Left forelimb (tissue), 1 donor: ENCODE data around the gene RPS6KA1.
"Not testable (repeated sequence)": the region's sequence is repeated elsewhere in the genome, so short reads cannot be mapped to it uniquely, and the experiment has no call there.

Experiments
- DNase-seq: peaks from one replicate; pipeline ENCODE4 v3.0.0-alpha.2; 2018; ENCODE audit warnings: low spot score

Gene RPS6KA1

DNA sequence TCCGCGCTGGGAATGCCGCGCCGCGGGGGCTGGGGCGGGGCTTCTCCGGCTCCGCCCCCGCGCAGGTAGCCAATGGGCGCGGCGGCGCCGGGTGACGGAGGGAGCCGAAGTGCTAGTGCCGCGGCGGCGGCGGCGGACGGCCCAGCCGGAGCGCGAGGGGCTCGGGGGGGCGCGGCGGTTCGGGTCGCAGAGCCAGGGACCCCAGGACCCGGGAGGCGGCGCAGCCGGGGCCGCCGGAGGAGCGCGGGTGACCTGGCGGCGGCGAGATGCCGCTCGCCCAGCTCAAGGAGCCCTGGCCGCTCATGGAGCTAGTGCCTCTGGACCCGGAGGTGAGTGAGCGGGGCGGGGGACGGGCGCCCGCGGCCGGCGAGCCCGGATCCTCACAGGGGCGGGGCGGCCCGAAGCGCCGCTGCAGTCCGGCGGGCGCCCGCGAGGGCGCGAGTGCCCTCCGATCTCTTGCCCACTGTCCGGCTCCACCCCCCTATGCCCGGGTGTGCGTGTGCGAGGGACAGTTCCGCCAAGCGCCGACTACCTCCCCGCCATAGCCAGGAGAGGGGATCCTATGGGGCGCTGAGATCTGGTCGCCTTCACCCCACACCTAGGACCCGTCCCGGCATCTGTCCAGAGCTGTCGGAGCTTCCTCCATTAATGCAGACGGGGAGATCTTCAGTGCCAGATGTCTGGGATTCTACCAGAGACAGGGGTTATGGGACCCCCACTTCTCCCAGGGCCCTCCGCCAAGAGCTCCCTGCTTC lies at the start of gene RPS6KA1:
Gene RPS6KA1, plus strand, starts transcription at position 107 of the 755 bp plus-strand sequence. Its CDS starts 160 bp downstream, at position 267.
- peak; percentile 78 for DNase-seq

DNA sequence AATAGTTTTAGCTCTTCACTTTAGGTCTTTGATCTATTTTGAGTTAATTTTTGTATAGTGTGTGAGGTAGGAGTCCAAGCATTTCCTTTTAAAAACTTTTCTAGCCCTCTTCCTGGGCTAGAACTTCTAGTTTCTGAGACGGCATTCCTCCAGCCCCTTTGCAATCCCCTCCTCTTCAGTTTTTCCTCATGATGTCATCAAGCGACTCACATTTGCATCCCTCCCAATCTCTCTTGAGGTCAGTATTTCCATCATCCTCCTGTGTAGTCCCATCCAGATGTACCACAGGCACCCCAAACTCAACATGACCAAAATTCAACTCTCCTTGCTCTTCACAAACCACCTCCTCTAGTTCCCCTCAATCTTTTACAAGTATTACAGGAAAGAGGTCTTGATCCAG lies 46.6 kb upstream of the RPS6KA1 start:
- no peak for DNase-seq

DNA sequence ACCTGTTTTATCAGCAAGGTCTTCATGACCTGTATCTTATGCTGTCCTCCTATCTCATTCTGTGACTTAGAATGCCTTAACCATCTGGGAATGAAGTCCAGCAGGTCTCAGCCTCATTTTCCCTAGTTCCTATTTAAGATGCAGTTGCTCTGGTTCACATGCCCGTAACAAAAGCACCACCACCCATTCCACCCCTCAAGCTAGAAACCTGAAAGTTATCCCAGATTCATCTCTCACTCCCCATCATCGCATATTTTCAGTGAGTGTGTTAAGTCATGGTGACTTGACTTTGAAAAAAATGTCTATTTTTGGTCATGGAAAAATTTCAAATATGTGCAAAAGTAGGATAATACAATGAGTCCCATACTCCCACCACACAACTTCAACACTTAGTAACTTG lies 45.6 kb upstream of the RPS6KA1 start:
- no peak for DNase-seq

DNA sequence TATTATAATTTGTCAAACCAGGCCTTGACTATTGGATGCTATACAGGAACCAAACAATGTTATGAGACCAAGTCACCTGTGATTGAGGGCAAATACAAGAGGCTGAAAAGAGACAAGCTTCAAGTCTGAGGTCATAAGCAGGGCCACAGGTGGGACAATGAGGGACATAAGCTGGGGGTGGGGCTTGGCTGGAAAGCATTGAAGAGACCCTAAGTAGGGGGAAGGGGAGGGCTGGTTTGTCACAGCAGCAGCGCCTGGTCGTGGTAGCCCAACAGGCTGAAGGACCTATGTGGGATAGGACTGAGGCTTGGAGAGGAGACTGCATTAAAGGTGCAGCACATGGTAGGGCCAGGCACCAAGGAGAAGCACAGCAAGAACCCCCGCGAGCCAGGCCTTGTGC lies 39.4 kb upstream of the RPS6KA1 start:
- no peak for DNase-seq

DNA sequence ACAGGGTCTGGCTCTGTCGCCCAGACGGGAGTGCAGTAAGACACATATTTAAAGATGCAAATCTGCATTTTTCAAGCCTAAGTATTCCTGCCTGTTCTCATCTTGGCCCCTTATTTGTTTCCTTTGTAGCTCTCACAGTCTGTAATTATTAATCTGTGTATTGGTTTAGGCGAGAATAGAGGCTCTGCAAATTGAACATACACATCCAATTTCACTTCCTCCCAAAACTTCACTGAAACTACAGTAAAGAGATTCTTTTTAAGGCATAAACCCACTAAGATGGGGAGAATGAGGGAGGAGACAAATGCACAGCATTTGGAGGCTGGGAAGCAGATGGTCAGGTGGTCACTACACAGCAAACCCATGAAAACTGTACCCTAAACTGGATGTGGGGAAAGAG lies 36.3 kb upstream of the RPS6KA1 start:
- no peak for DNase-seq

DNA sequence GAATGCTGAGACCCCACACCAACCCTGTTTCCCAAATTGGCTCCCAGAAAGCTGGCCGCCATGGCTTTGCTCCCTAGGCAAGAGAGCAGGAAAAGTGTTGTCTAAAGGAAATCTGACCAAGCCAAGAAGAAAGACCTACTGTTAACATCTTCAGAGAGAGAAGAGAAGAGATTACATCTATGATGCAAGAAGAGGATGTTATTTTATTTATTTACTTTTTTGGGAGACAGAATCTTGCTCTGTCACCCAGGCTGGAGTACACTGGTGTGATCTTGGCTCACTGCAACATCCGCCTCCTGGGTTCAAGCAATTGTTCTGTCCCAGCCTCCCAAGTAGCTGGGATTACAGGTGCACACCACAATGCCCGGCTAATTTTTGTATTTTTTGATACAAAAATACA lies 35.6 kb upstream of the RPS6KA1 start:
- no peak for DNase-seq

DNA sequence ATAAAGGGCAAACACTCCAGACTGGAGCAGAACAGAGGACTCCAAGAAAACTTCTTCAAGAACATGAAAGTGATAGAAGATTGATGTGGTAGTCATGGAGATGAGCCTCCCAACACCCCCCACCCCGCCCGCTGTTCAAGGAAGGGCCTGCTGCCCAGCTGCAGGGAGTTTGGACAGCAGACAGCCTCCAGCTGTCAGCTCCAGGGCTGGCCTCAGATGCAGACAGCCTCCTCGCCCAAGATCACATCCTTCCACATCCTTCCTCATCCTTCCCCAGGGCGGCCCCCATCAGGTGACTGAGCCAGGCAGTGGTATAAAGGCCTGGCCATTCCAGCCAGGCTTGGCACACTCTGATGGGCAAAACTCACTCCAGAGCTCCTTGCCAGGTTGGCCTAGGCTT lies 32.7 kb upstream of the RPS6KA1 start:
- DNase-seq, result no peak

DNA sequence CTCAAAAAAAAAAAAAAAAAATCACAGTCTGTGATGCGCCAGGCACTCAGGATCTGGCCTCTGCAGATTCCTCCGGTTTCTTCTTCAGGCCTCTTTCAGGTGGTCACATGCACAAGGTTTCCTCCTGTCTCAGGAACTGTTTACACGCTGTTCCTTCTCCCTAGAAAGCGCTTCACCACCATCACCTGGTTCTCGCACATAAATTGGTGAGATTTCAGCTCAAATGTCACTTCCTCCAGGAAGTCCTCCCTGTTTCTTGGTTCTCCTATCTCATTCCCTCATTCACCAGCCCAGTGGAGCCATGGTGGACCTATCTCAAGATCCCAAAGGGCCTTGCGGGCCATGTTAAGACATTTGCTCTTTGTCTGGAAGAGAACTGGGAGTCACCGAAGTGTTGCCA lies 30.7 kb upstream of the RPS6KA1 start:
- no peak for DNase-seq

DNA sequence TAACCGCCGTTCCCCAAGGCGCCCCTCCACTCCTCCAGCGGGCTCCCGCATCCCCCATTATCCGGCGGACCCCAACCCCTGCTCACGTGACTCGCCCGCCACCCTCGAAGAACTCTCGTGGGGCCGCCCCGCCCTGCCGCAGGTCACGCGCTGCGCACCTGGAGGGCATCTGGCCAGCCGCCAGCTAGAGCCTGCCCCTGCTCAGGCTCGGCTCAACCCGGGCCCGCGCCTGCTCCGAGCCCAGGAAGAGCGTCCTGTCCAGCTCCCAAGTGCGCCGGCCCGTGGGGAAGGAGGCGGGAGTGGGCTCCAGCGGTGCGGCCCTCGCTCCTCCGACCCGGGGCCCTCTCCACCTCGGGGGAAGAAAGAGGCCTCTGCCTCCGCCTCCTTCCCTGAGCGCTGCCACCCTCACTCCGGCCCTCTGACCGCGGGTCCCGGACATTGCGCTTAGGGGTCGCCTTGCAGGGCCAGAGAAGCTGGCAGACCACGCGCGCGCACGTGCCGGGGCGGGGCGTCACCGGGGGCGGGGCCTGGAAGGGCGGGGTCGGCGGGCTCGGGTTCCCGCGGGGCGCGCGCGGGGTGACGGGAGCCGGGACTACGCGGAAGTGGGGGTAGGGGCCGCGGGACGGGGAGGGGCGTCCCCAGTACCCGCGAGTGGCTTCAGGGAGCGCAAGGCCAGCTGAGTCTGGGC lies 28.9 kb upstream of the RPS6KA1 start:
- peak; percentile 97 for DNase-seq

DNA sequence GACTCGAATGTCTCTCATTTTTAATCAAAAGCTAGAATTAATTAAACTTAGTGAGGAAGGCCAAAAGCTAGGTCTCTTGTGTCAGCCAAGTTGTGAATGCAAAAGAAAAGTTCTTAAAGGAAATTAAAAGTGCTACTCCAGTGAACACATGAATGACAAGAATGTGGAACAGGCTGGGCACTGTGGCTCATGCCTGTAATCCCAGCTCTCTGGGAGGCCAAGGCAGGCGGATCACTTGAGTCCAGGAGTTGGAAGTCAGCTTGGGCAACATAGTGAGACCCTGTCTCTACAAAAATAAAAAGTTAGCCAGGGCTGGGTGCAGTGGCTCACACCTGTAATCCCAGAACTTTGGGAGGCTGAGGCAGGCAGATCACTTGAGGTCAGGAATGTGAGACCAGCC lies 18.9 kb upstream of the RPS6KA1 start:
- DNase-seq, result not testable (repeated sequence)

DNA sequence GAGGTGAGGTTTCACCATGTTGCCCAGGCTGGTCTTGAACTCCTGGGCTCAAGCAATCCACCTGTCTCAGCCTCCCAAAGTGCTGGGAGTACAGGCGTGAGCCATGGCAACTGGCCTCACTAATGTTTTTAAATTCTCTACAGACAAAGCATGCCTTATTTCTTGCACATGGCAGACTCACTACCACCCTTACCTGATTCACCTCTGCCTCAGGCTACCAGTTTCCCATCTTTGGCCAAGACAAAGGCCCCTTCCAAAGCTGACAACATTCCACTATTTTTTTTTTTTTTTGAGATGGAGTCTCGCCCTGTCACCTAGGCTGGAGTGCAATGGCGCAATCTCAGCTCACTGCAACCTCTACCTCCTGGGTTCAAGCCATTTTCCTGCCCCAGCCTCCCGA lies 13.7 kb upstream of the RPS6KA1 start:
- not testable (repeated sequence) for DNase-seq

DNA sequence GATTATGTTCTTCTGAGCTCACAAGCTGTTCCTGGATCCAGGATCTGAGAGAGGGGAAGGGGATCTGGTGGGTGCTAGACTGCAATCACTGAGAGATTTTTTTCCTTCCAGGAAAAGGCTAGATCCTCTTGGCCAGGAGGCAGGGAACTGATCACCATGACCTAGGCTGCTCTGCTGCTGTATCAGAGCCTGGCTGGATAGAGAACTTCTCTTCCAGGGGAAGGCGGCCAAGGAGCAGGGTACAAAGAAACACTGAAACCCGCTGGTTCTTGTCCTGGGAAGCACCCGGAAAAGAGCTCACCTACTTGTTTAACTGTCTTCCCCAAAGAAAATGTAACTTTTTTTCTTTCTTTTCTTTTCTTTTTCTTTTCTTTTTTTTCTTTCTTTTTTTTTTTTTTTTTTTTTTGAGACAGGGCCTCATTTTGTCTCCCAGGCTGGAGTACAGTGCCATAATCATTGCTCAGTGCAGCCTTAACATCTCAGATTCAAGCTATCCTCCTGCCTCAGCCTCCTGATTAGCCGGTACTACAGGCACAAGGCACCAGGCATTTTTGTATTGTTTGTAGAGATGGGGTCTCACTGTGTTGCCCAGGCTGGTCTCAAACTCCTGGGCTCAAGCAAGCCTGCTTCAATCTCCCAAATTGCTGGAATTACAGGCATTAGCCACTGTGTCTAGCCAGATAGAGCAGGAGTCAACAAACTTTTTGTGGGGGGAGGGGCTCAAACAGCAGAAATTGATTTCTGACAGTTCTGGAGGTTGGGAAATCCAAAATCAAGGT lies 12.4 kb upstream of the RPS6KA1 start:
- no peak for DNase-seq

DNA sequence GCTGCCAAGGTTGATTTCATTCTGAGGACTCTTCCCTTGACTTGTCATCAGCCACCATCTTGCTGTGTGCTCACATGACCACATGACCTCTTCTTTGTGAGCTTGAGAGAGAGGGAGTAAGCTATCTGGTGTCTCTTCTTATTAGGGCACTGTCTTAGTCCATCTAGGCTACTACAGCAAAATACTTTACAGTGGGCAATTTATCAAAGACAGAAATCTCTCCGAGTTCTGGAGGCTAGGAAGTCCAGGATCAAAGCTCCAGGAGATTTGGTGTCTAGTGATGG lies 11.9 kb upstream of the RPS6KA1 start:
- no peak for DNase-seq

DNA sequence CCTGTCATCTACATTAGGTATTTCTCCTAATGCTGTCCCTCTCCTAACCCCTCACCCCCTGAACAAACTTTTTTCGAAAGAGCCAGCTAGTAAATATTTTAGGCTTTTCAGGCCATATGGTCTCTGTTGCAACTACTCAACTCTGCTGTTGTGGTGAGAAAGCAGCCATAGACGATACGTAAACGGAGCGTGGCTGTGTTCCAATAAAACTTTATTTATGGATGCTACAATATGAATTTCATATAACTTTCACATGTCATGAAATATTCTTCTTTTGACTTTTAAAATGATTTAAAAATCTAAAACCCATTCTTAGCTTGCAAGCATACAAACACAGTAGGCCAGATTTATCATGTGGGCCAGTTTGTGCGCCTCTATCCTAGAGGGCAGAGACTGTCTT lies 11.2 kb upstream of the RPS6KA1 start:
- no peak for DNase-seq

DNA sequence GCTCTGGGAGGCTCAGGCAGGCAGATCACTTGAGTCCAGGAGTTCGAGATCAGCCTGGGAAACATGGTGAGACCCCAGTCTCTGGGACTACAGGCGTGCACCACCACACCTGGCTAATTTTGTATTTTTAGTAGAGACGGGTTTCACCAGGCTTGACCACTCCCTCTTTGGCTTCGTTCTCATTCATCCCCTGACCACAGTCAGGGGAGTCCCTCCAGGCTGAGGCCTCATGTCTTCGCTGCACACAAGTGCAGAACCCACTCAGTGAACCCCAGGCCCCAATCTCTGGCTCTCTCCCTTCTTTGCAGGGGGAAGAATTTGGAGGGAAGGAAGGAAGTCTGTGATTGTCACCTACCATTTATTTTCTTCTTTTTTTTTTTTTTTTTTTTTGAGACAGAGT lies 9.2 kb upstream of the RPS6KA1 start:
- no peak for DNase-seq

DNA sequence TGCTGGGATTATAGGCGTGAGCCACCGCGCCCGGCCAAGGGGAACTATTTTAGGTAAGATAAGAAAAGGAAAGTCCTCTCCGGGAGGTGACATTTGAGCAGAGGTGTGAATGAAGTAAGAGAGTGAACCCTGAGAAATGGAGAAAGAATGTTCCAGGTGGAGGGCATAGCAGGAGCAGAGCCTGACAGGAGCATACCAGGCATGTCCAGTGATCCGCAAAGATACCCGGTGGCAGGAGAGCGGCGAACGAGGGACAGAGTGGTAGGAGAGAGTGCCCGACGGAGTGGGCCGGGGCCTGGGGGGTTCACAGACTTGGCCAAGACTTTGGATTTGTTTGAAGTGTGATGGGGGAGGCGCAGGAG lies 7.9 kb upstream of the RPS6KA1 start:
- no peak for DNase-seq

DNA sequence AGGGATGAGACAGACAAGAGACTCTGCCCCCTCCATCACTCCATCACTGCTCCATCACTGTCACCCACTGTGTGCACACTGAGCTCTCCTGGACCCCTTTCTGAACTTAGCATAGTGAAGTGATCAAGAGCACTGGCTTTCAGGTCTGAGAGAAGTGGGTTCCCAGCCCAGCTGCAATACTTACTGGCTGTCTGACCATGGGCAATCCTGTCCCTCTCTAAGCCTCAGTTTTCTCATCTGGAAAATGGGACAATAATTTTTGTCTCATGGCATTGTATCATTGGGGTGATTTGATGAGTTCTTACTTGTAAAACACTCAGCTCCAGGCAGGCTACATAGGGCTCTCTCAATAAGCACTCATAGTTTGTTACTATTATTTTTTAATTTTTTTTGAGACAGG lies 7.5 kb upstream of the RPS6KA1 start:
- DNase-seq, result no peak

DNA sequence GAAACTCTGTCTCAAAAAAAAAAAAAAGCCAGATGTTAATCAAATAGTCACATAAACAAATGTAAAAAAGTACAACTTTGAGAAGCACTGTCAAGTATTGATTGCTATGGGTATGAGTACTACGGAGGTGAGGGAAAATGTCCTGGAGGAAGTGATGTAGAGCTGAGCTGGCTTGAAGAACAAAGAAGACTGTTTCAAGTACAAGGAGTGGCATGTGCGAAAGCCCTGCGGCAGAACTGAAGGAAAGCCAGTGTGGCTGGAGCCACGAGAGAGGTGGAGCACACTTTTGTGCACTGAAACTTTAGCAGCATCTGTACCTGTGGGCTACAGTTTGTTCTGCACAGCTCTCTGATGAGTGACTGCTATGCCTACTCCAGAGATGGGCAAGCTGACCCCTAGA lies 5.4 kb upstream of the RPS6KA1 start:
- DNase-seq, result no peak

DNA sequence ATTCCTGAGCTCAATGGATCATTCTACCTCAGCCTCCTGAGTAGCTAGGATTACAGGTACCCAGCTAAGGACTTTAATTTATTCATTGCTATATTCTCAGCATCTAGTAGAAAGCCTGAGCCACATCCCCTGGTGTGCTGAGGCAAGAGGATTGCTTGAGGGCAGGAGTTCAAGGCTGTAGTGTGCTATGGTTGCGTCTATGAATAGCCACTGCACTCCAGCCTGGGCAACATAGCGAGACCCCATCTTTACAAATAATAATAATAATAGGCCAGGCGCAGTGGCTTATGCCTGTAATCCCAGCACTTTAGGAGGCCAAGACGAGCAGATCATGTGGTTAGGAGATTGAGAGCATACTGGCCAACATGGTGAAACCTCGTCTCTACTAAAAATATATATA lies 3.3 kb upstream of the RPS6KA1 start:
- no peak for DNase-seq

DNA sequence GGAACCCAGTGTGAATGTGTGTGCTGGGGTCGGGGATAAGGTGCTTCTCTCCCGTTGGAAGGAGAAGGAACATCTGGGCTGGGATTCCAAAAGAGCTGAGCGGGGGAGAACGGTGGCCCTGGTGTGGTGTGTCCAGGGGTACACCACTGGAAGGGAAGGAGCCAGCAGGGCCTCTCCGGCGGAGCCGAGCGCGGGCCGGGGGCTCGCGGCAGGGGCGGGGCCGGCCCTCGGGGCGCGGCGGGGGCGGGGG lies 231 bp upstream of the RPS6KA1 start:
- DNase-seq, result no peak

DNA sequence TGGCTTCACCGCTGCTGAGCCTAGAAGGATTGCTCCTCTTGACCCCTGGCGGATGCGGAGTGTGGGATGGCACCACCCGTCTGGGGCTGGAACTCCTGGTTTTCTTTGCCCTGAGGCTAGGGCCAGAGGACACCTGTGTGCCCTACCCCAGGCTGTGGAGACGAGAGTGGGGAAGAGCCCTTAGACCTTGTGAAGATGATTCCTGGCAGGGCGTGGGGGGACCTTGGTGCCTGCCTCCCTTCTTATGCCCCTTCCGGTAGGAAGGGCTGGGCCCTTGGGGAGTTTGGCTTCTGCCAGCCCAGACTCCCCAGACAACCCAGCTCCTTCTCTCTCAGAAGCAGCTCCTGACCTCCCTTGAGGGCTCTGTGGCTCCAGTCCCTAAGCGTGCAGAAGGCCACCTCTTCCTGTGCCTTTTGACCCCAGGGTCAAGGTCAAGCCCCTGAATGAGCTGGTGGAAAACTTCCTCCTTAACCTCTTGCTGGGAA lies 891 bp downstream of the RPS6KA1 start:
- DNase-seq, result no peak

DNA sequence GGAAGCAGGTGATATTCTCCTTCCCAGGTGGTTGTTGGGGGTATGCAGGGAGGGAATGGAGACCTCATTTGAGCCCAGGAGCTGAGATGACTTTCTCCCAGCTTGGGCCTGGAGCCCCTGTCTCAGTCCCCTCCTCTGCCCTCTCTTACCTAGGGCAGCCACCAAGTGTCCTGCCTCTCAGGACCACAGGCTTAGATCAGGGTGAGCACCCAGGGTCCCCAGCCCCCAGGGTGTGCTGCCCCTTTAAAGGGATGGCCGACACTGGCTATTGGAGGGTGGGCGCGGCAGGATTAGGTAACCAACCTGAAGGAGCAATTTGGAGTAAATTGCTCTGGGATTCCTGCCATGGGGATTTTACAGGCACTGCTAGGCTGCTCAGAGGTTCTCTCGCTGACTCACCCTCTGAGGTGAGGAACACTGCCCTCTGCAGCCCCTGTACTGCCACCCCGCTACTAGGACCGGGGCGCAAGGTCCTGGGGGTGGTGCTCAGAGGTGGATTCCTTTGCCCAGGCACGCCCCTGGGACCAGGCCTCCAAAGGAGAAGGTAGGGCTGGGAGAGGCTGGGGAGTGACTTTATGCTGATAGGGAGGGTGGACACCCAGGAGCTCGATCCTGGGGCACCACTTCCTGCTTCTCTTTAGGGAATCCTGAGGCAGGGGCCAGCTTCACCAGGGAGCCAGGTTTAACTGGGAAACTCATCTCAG lies 1.5 kb downstream of the RPS6KA1 start:
- DNase-seq, result no peak

DNA sequence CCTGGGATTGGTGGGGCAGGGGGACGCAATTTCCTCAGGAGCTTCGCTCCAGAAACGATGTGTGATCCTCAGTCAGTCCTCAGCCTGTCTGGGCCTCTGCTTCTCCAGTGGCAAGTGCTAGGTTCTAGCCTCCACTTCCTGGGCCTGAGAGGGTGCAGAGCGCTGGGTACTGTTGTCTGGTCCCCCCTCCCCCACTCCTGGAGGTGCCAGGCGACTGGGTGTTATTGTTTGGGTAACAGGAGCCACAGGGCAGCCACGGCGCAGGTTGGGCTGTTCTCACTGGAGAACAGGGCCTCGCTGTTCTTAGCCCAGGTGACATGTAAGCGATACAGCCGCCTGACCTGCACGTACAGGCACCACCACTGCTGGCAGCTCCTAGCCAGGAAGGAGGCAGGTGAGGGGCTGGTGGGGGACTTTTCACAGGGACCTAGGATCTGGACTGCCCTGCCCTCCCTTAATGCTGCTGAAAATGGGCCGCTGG lies 2.1 kb downstream of the RPS6KA1 start:
- DNase-seq, result no peak
